GM18526 (cell line): ENCODE results near the gene ARMC9.

Source experiments
- POLR2A ChIP-seq: IDR thresholded peaks from 3 replicates; pipeline ENCODE4 v1.6.1; 2011; ENCODE audit not compliant: insufficient read length; ENCODE audit errors: extremely low read depth

ARMC9 gene

DNA sequence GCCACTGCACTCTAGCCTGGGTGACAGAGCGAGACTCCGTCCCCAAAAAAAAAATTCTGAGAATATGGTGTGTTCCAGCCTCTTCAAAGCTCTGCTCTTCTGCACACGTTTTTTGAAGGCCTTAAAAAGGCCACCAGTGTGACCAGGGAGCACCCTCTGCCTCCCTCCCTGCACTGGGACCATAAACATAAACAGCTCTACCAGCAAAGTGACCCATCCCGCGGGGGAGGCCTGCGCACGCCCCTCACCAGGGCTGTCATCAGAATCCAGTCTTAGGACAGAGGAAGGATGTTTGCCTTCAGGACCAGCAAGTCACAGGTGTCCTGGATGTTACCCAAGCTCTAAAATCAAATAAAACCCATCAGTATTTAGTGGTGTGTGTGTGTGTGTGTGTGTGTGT lies 173.9 kb downstream of the ARMC9 start:
- TF ChIP-seq POLR2A = no peak

DNA sequence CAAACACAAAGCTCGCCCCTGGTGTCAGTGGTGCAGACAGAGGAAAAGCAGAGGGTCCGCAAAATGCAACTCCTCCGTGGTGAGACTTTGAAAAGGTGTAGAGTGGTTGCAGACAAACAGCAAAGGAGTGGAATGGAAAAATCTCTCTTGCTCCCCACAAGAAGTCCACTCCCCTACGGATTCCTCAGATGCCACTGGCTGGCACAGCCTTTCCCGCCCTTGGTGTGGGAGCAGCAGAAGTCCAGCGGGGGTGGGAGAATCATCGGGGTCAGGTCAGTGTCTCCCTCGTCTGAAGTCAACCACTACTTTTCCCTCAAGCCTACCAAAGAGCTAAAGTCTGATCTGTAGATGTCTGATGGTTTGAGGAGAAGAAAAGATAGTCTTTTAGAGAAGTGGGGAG lies 174.8 kb downstream of the ARMC9 start:
- TF ChIP-seq POLR2A = no peak

GRCh38 chr2:231373786-231374349 lies 175.4 kb downstream of the ARMC9 start:
- no peak for TF ChIP-seq POLR2A

DNA sequence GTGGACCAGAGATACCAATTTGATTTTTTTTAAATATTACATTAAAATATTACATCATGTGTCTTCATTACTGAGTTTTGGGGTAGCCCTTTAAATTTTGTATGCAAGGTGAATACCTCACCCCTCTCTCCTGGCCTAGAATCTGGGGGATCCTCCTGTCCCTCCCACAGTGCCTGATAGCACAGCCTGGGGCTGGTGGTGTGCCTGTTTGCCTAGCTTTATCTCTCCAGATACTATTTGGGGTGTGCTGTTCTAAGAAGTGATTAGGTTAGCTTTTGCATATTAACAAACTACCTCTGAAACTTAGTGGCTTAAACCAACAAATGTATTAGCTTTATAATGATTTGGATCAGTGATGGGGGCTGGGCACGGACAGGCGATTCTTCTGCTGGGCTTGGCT lies 176.3 kb downstream of the ARMC9 start:
- no peak for TF ChIP-seq POLR2A

GRCh38 chr2:231376857-231377256 lies 178.4 kb downstream of the ARMC9 start:
- TF ChIP-seq POLR2A = no peak

DNA sequence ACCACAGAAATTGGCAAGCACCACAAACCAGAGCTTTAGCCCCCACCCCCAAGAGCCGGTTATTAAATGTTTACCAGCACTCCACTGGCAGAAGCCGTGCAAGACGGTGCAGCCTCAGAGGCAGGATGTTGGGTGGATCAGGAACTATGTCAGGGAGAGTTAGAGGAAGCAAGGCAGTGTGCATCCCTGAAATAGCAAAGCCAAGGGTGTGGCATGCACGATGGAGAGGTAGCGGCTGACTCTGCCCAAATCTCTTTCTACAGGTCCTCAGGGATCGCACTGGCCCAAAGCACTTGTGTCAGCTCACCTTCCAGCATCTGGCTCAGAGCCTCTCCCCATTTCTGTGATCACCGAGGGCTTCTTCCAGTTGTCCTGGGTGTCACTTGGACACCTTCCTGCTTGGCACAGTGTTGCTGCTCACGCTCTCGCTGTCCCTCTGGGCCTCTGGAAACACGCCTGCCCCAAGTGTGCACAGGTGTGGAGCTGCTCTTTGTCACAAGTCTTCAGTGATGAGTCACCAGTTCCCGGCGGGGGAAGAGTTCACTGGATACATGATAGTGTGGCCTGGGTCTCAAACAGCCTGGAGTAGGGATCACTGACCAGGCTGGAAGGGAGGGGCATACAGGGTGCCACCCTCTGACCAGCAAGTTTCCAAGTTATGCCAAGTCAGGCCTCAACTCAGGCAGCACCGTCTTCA lies 179.7 kb downstream of the ARMC9 start:
- TF ChIP-seq POLR2A = no peak

- no peak for TF ChIP-seq POLR2A
Observed at GRCh38 chr2:231379266-231380215, 181.1 kb downstream of the ARMC9 start.

- no peak for TF ChIP-seq POLR2A
Observed at GRCh38 chr2:231380307-231380706, 181.9 kb downstream of the ARMC9 start.

DNA sequence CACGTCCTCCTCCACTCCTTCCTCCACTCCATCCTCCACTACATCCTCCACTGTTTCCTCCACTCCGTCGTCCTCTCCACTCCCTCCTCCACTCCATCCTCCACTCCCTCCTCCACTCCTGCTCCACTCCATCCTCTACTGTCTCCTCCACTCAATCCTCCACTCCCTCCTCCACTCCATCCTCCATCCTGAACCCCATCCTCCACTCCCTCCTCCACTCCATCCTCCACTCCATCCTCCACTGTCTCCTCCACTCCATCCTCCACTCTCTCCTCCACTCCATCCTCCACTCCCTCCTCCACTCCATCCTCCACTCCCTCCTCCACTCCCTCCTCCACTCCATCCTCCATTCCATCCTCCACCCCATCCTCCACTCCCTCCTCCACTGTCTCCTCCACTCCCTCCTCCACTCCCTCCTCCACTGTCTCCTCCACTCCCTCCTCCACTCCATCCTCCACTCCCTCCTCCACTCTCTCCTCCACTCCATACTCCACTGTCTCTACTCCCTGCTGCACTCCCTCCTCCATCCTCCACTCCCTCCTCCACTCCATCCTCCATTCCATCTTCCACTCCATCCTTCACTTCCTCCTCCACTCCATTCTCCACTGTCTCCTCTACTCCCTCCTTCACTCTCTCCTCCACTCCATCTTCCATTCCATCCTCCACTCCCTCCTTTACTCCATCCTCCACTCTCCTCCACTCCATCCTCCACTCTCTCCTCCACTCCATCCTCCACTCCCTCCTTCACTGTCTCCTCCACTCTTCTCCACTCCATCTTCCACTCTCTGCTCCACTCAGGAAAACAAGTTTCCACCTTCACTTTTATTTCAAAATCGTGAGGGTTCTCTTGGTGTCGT lies 182.8 kb downstream of the ARMC9 start:
- TF ChIP-seq POLR2A = no peak

GRCh38 chr2:231382116-231382515 lies 183.7 kb downstream of the ARMC9 start:
- no peak for TF ChIP-seq POLR2A

DNA sequence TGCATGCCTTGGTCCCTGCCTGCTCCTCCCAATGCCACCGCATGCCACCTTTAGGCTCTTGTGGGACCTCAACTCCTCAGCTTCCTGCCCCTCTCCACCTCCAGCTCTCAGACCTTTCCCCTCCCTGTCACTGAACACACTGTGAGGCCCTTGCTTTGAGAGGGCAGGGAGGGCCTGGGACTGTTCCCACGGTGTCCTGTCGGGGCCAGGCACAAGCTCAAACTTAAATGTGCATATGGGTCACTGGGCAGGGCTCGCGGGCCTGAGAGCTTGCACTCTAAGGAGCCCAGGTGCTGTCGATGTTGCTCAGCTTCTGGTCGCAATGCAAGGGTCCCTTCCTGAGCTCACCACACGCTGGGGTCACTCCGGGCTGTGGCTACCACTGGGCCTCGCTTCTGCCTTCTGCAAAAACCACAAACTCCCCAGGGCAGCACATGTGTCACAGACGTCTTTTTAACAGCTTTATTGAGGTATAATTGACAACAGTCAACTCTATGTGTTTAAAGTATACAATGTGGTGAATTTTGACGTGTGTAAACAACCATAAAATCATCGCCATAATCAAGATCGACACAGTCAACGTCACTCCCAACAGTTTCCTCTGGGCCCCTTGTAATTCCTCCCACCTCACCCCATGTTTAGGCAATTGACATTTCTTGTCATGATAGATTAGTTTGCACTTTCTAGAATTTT lies 185.1 kb downstream of the ARMC9 start:
- TF ChIP-seq POLR2A = no peak

DNA sequence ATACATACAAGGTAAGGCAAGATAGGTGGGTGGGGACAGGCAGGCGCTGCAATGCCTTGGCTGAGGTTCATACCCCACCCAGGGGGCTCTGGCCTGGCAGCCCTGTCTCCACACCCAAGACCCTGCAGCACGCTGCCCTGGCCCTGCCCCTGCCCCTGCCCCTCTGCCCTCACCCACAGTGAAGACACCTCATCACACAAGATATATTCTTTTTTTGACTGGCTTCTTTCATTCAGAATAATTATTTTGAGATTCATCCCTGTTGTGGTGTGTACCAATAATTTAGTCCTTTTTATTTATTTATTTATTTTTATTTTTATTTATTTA lies 185.6 kb downstream of the ARMC9 start:
- TF ChIP-seq POLR2A = no peak

- no peak for TF ChIP-seq POLR2A
Observed at GRCh38 chr2:231384970-231385369, 186.5 kb downstream of the ARMC9 start.

GRCh38 chr2:231385429-231385828 lies 187.0 kb downstream of the ARMC9 start:
- TF ChIP-seq POLR2A = no peak

DNA sequence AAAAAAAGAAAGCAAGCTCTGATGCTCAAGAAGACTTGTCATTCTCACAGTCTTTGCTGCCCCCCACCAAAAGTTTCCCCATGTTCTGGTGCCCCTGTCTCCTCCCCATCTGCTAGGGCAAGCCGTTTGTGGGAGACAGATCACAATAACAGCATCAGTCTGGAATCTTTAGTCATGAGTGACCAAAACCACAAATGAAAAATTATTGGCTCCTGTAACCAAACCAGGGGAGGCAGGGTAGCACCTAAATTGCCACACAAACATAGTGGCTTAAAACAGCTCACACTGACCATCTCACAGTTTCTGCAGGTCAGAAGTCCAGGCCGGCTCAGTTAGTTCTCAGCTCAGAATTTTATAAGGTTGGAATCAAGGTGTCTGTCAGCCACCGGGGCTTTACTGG lies 188.0 kb downstream of the ARMC9 start:
- TF ChIP-seq POLR2A = no peak
